IMR-90 (cell line): ENCODE data around the gene ADAP1. TPM values are rescaled to one million over a fixed set of nuclear protein-coding genes. Genes with fewer than 3 reads are reported as not detected.

ENCODE experiments used
- ATAC-seq: fragments of 200-7000 bp; cut with Tn5 transposase; 2 replicates; pipeline ENCODE4 v1.9.1; 2020; ENCODE audit warnings: low read depth, mild to moderate bottlenecking, moderate library complexity
- BruUV-seq: library from RNA; stranded (reverse); fragments of 400-500 nt; replicated peaks from 2 replicates; lab custom pipeline; 2021; lab: Mats Ljungman, UMichigan
- CTCF ChIA-PET: fragments of 300-600 bp; formaldehyde crosslinking; extraction: SDS; loops from one replicate; lab custom pipeline; 2021; ENCODE audit warnings: antibody characterized with exemption; lab: Yijun Ruan, JAX
- POLR2A ChIA-PET: fragments of 300-600 bp; sonication (Branson Sonifier 250); formaldehyde crosslinking; loops from one replicate; lab custom pipeline; 2022; ENCODE audit warnings: antibody characterized with exemption; ENCODE audit not compliant: unreplicated experiment; lab: Charles Lee
- DNase-seq: peaks from one replicate; pipeline ENCODE4 v3.0.0; 2013
- H2AFZ ChIP-seq: replicated peaks from 2 replicates; pipeline ENCODE3; 2013; ENCODE audit warnings: low read length, mild to moderate bottlenecking; ENCODE audit not compliant: poor library complexity
- H2AK5ac ChIP-seq: 2 replicates; pipeline ENCODE4 v1.6.1; 2013; ENCODE audit warnings: low read depth, low read length, inconsistent platforms
- H2AK9ac ChIP-seq: replicated peaks from 2 replicates; pipeline ENCODE3; 2013; ENCODE audit warnings: mild to moderate bottlenecking, low read depth, low read length, moderate library complexity; ENCODE audit not compliant: poor library complexity
- H2BK120ac ChIP-seq: 2 replicates; pipeline ENCODE4 v1.6.1; 2013; ENCODE audit warnings: low read depth, low read length, inconsistent platforms
- H2BK15ac ChIP-seq: 3 replicates; pipeline ENCODE4 v1.6.1; 2013; ENCODE audit warnings: low read depth, low read length, inconsistent platforms
- H2BK20ac ChIP-seq: 2 replicates; pipeline ENCODE4 v1.6.1; 2013; ENCODE audit warnings: low read depth, mild to moderate bottlenecking, inconsistent platforms, low read length, moderate library complexity
- H2BK5ac ChIP-seq: 2 replicates; pipeline ENCODE4 v1.6.1; 2013; ENCODE audit warnings: mild to moderate bottlenecking, low read depth, low read length, inconsistent platforms; ENCODE audit not compliant: poor library complexity, severe bottlenecking
- H3K14ac ChIP-seq: replicated peaks from 2 replicates; pipeline ENCODE4 v1.6.1; 2013; ENCODE audit warnings: low read depth, low read length, inconsistent platforms
- H3K18ac ChIP-seq: 2 replicates; pipeline ENCODE4 v1.6.1; 2013; ENCODE audit warnings: low read depth, low read length, control low read depth
- H3K23ac ChIP-seq: 2 replicates; pipeline ENCODE4 v1.6.1; 2013; ENCODE audit warnings: low read depth, low read length, inconsistent platforms
- H3K27ac ChIP-seq: 2 replicates; pipeline ENCODE4 v1.5.1; 2013; ENCODE audit warnings: mild to moderate bottlenecking, control low read depth, low read length; ENCODE audit not compliant: insufficient read depth
- H3K27me3 ChIP-seq: 2 replicates; pipeline ENCODE4 v1.6.1; 2013; ENCODE audit warnings: low read length; ENCODE audit not compliant: control insufficient read depth, insufficient read depth
- H3K36me3 ChIP-seq: 2 replicates; pipeline ENCODE4 v1.6.1; 2013; ENCODE audit warnings: low read length, mixed read lengths; ENCODE audit not compliant: control insufficient read depth, insufficient read depth
- H3K4ac ChIP-seq: 2 replicates; pipeline ENCODE4 v1.6.1; 2013; ENCODE audit warnings: low read depth, low read length, inconsistent platforms
- H3K4me1 ChIP-seq: 2 replicates; pipeline ENCODE4 v1.6.1; 2013; ENCODE audit warnings: low read length, mixed read lengths; ENCODE audit not compliant: control insufficient read depth, insufficient read depth
- H3K4me2 ChIP-seq: 2 replicates; pipeline ENCODE4 v1.6.1; 2013; ENCODE audit warnings: low read depth, mild to moderate bottlenecking, control low read depth, low read length, moderate library complexity
- H3K4me3 ChIP-seq: 2 replicates; pipeline ENCODE4 v1.5.1; 2013; ENCODE audit warnings: low read depth, mild to moderate bottlenecking, control low read depth, low read length, moderate library complexity; ENCODE audit not compliant: insufficient read depth
- H3K56ac ChIP-seq: 2 replicates; pipeline ENCODE4 v1.6.1; 2013; ENCODE audit warnings: low read length, inconsistent platforms; ENCODE audit not compliant: insufficient read depth; ENCODE audit errors: extremely low read depth
- H3K79me1 ChIP-seq, 2 experiments: 2 replicates each; pipeline ENCODE4 v1.6.1; 2013; ENCODE audit warnings: low read length in 2 of 2, inconsistent platforms in 1 of 2, low read depth in 1 of 2
- H3K9ac ChIP-seq: 2 replicates; pipeline ENCODE4 v1.6.1; 2013; ENCODE audit warnings: low read depth, low read length, control low read depth
- H3K9me1 ChIP-seq: 2 replicates; pipeline ENCODE4 v1.6.1; 2013; ENCODE audit warnings: low read length, inconsistent platforms; ENCODE audit not compliant: insufficient read depth
- H3K9me3 ChIP-seq: 2 replicates; pipeline ENCODE4 v1.6.1; 2013; ENCODE audit warnings: low read length; ENCODE audit not compliant: control insufficient read depth, insufficient read depth
- H4K20me1 ChIP-seq: 2 replicates; pipeline ENCODE4 v1.6.1; 2013; ENCODE audit warnings: low read length, inconsistent platforms; ENCODE audit not compliant: insufficient read depth
- H4K5ac ChIP-seq: 2 replicates; pipeline ENCODE4 v1.6.1; 2013; ENCODE audit warnings: mild to moderate bottlenecking, low read depth, low read length, control low read depth
- H4K8ac ChIP-seq, 2 experiments: 2 replicates each; pipeline ENCODE4 v1.6.1; 2013; ENCODE audit warnings: low read depth in 2 of 2, low read length in 2 of 2, control low read depth in 1 of 2, inconsistent platforms in 1 of 2
- H4K91ac ChIP-seq: 2 replicates; pipeline ENCODE4 v1.6.1; 2013; ENCODE audit warnings: low read depth, low read length, inconsistent platforms; ENCODE audit not compliant: insufficient read depth
- BHLHE40 ChIP-seq: fragments of 150-350 bp; IDR thresholded peaks from 2 replicates; pipeline ENCODE4 v1.6.1; 2016; ENCODE audit warnings: mild to moderate bottlenecking, low read depth, low read length
- CEBPB ChIP-seq: IDR thresholded peaks from 2 replicates; pipeline ENCODE4 v1.6.1; 2012; ENCODE audit warnings: low read depth, low read length, improper control_type of control experiment
- CHD1 ChIP-seq: IDR thresholded peaks from 2 replicates; pipeline ENCODE4 v1.6.1; 2012; ENCODE audit warnings: low read depth, low read length, improper control_type of control experiment
- CTCF ChIP-seq: conservative IDR thresholded peaks from 2 replicates; pipeline ENCODE4 v1.5.1; 2012; ENCODE audit warnings: mild to moderate bottlenecking, low read depth, low read length, improper control_type of control experiment
- ELK1 ChIP-seq: fragments of 150-350 bp; IDR thresholded peaks from 2 replicates; pipeline ENCODE4 v1.6.1; 2016; ENCODE audit warnings: low read depth, mild to moderate bottlenecking, low read length, moderate library complexity, borderline replicate concordance
- FOS ChIP-seq: fragments of 150-350 bp; IDR thresholded peaks from 2 replicates; pipeline ENCODE4 v1.6.1; 2016; ENCODE audit warnings: low read depth, low read length
- MAFK ChIP-seq: IDR thresholded peaks from 2 replicates; pipeline ENCODE4 v1.6.1; 2012; ENCODE audit warnings: low read depth, low read length, improper control_type of control experiment
- MAZ ChIP-seq: IDR thresholded peaks from 2 replicates; pipeline ENCODE4 v1.6.1; 2012; ENCODE audit warnings: low read depth, mild to moderate bottlenecking, low read length, improper control_type of control experiment, moderate library complexity, borderline replicate concordance
- MXI1 ChIP-seq: IDR thresholded peaks from 2 replicates; pipeline ENCODE4 v1.6.1; 2012; ENCODE audit warnings: low read depth, mild to moderate bottlenecking, low read length, moderate library complexity, borderline replicate concordance
- NFE2L2 ChIP-seq: fragments of 150-350 bp; IDR thresholded peaks from 2 replicates; pipeline ENCODE4 v1.6.1; 2016; ENCODE audit warnings: low read depth, mild to moderate bottlenecking, low read length
- POLR2A ChIP-seq: IDR thresholded peaks from 2 replicates; pipeline ENCODE4 v1.6.1; 2012; ENCODE audit warnings: mild to moderate bottlenecking, low read depth, low read length
- RAD21 ChIP-seq: IDR thresholded peaks from 2 replicates; pipeline ENCODE4 v1.6.1; 2012; ENCODE audit warnings: low read length, improper control_type of control experiment
- RCOR1 ChIP-seq: IDR thresholded peaks from 2 replicates; pipeline ENCODE4 v1.6.1; 2012; ENCODE audit warnings: mild to moderate bottlenecking, low read length, improper control_type of control experiment; ENCODE audit not compliant: insufficient replicate concordance
- RFX5 ChIP-seq: IDR thresholded peaks from 2 replicates; pipeline ENCODE4 v1.8.0; 2012; ENCODE audit warnings: low read depth, mild to moderate bottlenecking, low read length, moderate library complexity
- SMC3 ChIP-seq: fragments of 150-350 bp; IDR thresholded peaks from 2 replicates; pipeline ENCODE4 v1.6.1; 2016; ENCODE audit warnings: low read depth, mild to moderate bottlenecking, antibody characterized with exemption, low read length, moderate library complexity
- USF2 ChIP-seq: fragments of 150-350 bp; IDR thresholded peaks from 2 replicates; pipeline ENCODE4 v1.6.1; 2017; ENCODE audit warnings: mild to moderate bottlenecking, antibody characterized with exemption, low read length, low read depth
- WGBS, 2 experiments: methylation state at CpG; one replicate each; pipeline versions ENCODE4 v1.1.5 to v1.1.7; 2013; ENCODE audit warnings: missing lambda C conversion rate in 2 of 2; ENCODE audit not compliant: insufficient read length in 1 of 2; ENCODE audit errors: extremely low coverage in 2 of 2; 5-methylcytosine and 5-hydroxymethylcytosine counted together
- dilution Hi-C: fragments of 300-500 bp; cut with HindIII; formaldehyde crosslinking; loops from one replicate; pipeline ENCODE4 v1.14.3; 2018; ENCODE audit warnings: low sequenced_read_pairs; ENCODE audit not compliant: unreplicated experiment
- in situ Hi-C: fragments of 300-500 bp; cut with MboI; formaldehyde crosslinking; loops from 3 replicates; pipeline ENCODE4 v1.14.3; 2019; ENCODE audit warnings: low sequenced_read_pairs, inconsistent platforms, mixed read lengths
- intact Hi-C: fragments of 100-400 bp; cut with micrococcal nuclease; formaldehyde crosslinking; loops from 2 replicates; pipeline ENCODE4 v1.10.0; 2022
- polyA plus RNA-seq, 3 experiments: library from polyadenylated mRNA; depleted of rRNA; stranded (reverse); fragments of >200 nt; gene quantifications; 2 replicates each; pipeline ENCODE4 v1.2.3, GENCODE V29; 2012; ENCODE audit warnings: low replicate concordance in 1 of 3
- total RNA-seq: library from RNA; depleted of rRNA; stranded (reverse); fragments of >200 nt; gene quantifications from 2 replicates; pipeline ENCODE4 v1.2.3, GENCODE V29; 2012

ADAP1 gene
- total and polyA plus RNA-seq, 2 of the 4 experiments (the other 2 are of a cell fraction): 1.4 to 2.0 TPM

- H4K91ac ChIP-seq: no peak overlapping the region
- dilution Hi-C loops (no loop called here), intact Hi-C loops (no loop called here), in situ Hi-C loops (no loop called here)
- TF ChIP-seq MXI1: no peak
- no peak for TF ChIP-seq RFX5
- TF ChIP-seq MAFK: no peak
- TF ChIP-seq BHLHE40: no peak
- TF ChIP-seq POLR2A: no peak
- TF ChIP-seq CTCF: no peak
- TF ChIP-seq FOS: no peak
- no peak for TF ChIP-seq MAZ
- no peak for TF ChIP-seq CEBPB
- TF ChIP-seq NFE2L2: no peak
- no peak for TF ChIP-seq SMC3
- TF ChIP-seq RCOR1: no peak
- no peak for TF ChIP-seq CHD1
- TF ChIP-seq ELK1: no peak
- TF ChIP-seq USF2: no peak
- no peak for TF ChIP-seq RAD21
- no peak overlapping the region for H4K5ac ChIP-seq
- no peak overlapping the region for H3K4ac ChIP-seq
- no peak overlapping the region for H2BK5ac ChIP-seq
- ChIA-PET CTCF (no interaction called here), POLR2A (no interaction called here)
- H2AFZ ChIP-seq: no peak overlapping the region
- no peak overlapping the region for H3K4me3 ChIP-seq
- no peaks in the 10 kb centered on the region for H3K9me1 ChIP-seq
- no TSS peak for BruUV-seq
- H3K27ac ChIP-seq: no peak overlapping the region
- H3K9me3 ChIP-seq: no peaks in the 10 kb centered on the region
- WGBS, 2 experiments: 83% methylated on average over 8 of the region's 13 CpGs; no CpG with 5 or more reads in 1 of the 2 experiments
- no peaks in the 10 kb centered on the region for H3K36me3 ChIP-seq
- no peaks in the 10 kb centered on the region for H4K20me1 ChIP-seq
- no peak overlapping the region for H2BK15ac ChIP-seq
- no peaks in the 10 kb centered on the region for H3K79me1 ChIP-seq
- no peak overlapping the region for H2BK20ac ChIP-seq
- no peak overlapping the region for H3K23ac ChIP-seq
- H3K14ac ChIP-seq: no peak overlapping the region
- H3K4me1 ChIP-seq: no peaks in the 10 kb centered on the region
- no peak overlapping the region for H3K9ac ChIP-seq
- peaks cover 6% of the 10 kb centered on the region for H3K27me3 ChIP-seq
- H3K4me2 ChIP-seq: no peak overlapping the region
- DNase-seq (no peak), ATAC-seq (no peak)
- no peak overlapping the region for H4K8ac ChIP-seq
- no peak overlapping the region for H2AK5ac ChIP-seq
- H2BK120ac ChIP-seq: no peak overlapping the region
- no peak overlapping the region for H3K56ac ChIP-seq
- H2AK9ac ChIP-seq: no peak overlapping the region
- H3K18ac ChIP-seq: no peak overlapping the region
Observed at GRCh38 chr7:945147-945555, 9.3 kb downstream of the ADAP1 start.
